GM19239 (cell line): ENCODE measurements around the gene SMC6.

Source experiments
- DNase-seq: peaks from one replicate; pipeline ENCODE4 v3.0.0; 2011; ENCODE audit warnings: low spot score; ENCODE audit not compliant: insufficient read length
- FAIRE-seq: peaks from 2 replicates; lab custom pipeline; 2011; peaks lifted over from hg19 to GRCh38; lab: Jason Lieb, UNC

SMC6 gene

GRCh38 chr2:17718689-17719088 is 34.9 kb downstream of the SMC6 start:
- FAIRE-seq (no peak), DNase-seq (no peak)

- DNase-seq (no peak), FAIRE-seq (no peak)
These were observed 35.9 kb downstream of the SMC6 start for GRCh38 chr2:17717666-17718065.

GRCh38 chr2:17713291-17713690 is 40.3 kb downstream of the SMC6 start:
- DNase-seq (no peak), FAIRE-seq (no peak)

- no peak for DNase-seq
- FAIRE-seq, result peak; percentile 8
These were observed 42.9 kb downstream of the SMC6 start for GRCh38 chr2:17710547-17711248.

GRCh38 chr2:17709897-17710296 is 43.7 kb downstream of the SMC6 start:
- DNase-seq (no peak), FAIRE-seq (no peak)

- no peak for DNase-seq
- no peak for FAIRE-seq
These were observed 45.1 kb downstream of the SMC6 start for GRCh38 chr2:17708501-17708900.

GRCh38 chr2:17706845-17707244 is 46.8 kb downstream of the SMC6 start:
- no peak for FAIRE-seq
- DNase-seq, result no peak

- FAIRE-seq (no peak), DNase-seq (no peak)
These were observed 62.8 kb downstream of the SMC6 start for GRCh38 chr2:17690776-17691175.

- DNase-seq, result no peak
These were observed 64.6 kb downstream of the SMC6 start for GRCh38 chr2:17689010-17689409.

GRCh38 chr2:17688600-17688999 is 65.0 kb downstream of the SMC6 start:
- DNase-seq, result no peak
- no peak for FAIRE-seq

More at GRCh38 chr2:17689010-17689409, 64.6 kb downstream of the SMC6 start:
- FAIRE-seq, result no peak

GRCh38 chr2:17683981-17684380 is 69.6 kb downstream of the SMC6 start:
- FAIRE-seq, result no peak
- no peak for DNase-seq

- FAIRE-seq (no peak), DNase-seq (no peak)
These were observed 71.3 kb downstream of the SMC6 start for GRCh38 chr2:17682098-17682857.

- FAIRE-seq (peak; percentile 74), DNase-seq (no peak)
These were observed 73.5 kb downstream of the SMC6 start for GRCh38 chr2:17680119-17680518.

- no peak for DNase-seq
- FAIRE-seq, result no peak
These were observed 78.8 kb downstream of the SMC6 start for GRCh38 chr2:17674817-17675216.

- no peak for FAIRE-seq
These were observed 80.9 kb downstream of the SMC6 start for GRCh38 chr2:17672583-17673317.

GRCh38 chr2:17667898-17668297 is 85.7 kb downstream of the SMC6 start:
- DNase-seq, result no peak
- FAIRE-seq, result no peak

More at GRCh38 chr2:17672583-17673317, 80.9 kb downstream of the SMC6 start:
- no peak for DNase-seq

GRCh38 chr2:17664534-17664933 is 89.1 kb downstream of the SMC6 start:
- DNase-seq (no peak), FAIRE-seq (no peak)

GRCh38 chr2:17662723-17663122 is 90.9 kb downstream of the SMC6 start:
- DNase-seq, result no peak
- no peak for FAIRE-seq

GRCh38 chr2:17661460-17661859 is 92.2 kb downstream of the SMC6 start:
- FAIRE-seq (no peak), DNase-seq (no peak)

GRCh38 chr2:17660219-17660618 is 93.4 kb downstream of the SMC6 start:
- DNase-seq (no peak), FAIRE-seq (no peak)

- DNase-seq, result no peak
- no peak for FAIRE-seq
These were observed 95.3 kb downstream of the SMC6 start for GRCh38 chr2:17658251-17658843.
